GM20000 (cell line): ENCODE results near the gene BPIFA2.
"Not testable (repeated sequence)": the region's sequence is repeated elsewhere in the genome, so short reads cannot be mapped to it uniquely, and the experiment has no call there.

Source experiments
- DNase-seq: peaks from one replicate; pipeline ENCODE4 v3.0.0; 2012; ENCODE audit warnings: low spot score
- TF ChIP-seq, protein P1 (sequence below): IDR thresholded peaks from 2 replicates; pipeline ENCODE4 v1.5.1; 2012; ENCODE audit warnings: mild to moderate bottlenecking, control low read depth; ENCODE audit errors: extremely low read depth, missing control alignments

BPIFA2 gene

DNA sequence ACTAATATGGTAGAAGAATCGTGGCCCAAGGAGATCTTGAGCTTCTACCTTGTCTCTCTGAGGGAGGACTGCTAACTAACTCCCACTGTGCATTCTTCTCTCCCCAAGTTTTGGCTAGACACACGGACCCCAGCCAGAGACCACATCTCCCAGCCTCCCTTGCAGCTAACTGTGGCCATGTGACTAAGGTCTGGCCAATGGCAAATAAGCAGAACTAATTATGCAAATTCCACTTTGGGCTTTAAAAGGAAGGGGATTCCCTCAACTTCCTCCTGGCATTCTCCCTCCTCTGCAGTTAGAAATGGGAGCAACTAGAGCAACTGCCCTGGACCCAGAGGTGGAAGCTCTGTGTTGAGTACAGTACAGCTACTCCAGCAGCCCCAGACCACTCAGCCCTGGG, 15.4 kb downstream of the BPIFA2 start:
- TF ChIP-seq, protein P1, sequence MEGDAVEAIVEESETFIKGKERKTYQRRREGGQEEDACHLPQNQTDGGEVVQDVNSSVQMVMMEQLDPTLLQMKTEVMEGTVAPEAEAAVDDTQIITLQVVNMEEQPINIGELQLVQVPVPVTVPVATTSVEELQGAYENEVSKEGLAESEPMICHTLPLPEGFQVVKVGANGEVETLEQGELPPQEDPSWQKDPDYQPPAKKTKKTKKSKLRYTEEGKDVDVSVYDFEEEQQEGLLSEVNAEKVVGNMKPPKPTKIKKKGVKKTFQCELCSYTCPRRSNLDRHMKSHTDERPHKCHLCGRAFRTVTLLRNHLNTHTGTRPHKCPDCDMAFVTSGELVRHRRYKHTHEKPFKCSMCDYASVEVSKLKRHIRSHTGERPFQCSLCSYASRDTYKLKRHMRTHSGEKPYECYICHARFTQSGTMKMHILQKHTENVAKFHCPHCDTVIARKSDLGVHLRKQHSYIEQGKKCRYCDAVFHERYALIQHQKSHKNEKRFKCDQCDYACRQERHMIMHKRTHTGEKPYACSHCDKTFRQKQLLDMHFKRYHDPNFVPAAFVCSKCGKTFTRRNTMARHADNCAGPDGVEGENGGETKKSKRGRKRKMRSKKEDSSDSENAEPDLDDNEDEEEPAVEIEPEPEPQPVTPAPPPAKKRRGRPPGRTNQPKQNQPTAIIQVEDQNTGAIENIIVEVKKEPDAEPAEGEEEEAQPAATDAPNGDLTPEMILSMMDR: no peak
- no peak for DNase-seq

DNA sequence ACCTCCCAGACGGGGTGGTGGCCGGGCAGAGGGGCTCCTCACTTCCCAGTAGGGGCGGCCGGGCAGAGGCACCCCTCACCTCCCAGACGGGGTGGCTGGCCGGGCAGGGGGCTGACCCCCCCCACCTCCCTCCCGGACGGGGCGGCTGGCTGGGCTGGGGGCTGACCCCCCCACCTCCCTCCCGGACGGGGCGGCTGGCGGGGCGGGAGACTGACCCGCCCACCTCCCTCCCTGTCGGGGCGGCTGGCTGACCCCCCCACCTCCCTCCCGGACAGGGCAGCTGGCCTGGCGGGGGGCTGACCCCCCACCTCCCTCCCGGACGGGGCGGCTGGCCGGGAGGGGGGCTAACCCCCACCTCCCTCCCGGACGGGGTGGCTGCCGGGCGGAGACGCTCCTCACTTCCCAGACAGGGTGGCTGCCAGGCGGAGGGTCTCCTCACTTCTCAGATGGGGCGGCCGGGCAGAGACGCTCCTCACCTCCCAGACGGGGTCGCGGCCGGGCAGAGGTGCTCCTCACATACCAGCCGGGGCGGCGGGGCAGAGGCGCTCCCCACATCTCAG, 17.2 kb downstream of the BPIFA2 start:
- DNase-seq: not testable (repeated sequence)

GRCh38 chr20:33187491-33187890, 19.5 kb downstream of the BPIFA2 start:
- no peak for DNase-seq
- TF ChIP-seq, protein P1: no peak

GRCh38 chr20:33188421-33188820, 20.5 kb downstream of the BPIFA2 start:
- no peak for DNase-seq
- TF ChIP-seq, protein P1: no peak

GRCh38 chr20:33191484-33191883, 23.5 kb downstream of the BPIFA2 start:
- no peak for DNase-seq
- TF ChIP-seq, protein P1: no peak

DNA sequence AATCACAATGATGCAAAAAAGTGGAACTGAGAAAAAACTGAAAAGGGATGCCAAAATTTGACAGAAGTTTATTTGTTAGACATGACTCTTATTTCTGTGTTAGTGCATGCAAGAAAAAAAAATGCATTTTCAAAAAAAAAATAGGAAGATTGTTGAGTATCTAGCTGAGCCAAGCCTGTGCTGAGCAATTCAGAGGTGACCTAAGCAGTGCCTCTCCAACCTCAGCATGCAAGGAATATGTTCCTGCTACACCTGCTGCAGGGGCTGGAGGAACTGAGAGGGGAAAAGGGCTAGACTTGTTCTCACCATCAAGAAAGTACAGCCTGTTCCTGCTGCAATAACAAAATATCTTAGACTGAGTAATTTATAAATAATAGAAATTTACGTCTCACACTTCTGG, 24.0 kb downstream of the BPIFA2 start:
- no peak for DNase-seq
- TF ChIP-seq, protein P1: no peak

GRCh38 chr20:33192912-33193501, 25.0 kb downstream of the BPIFA2 start:
- TF ChIP-seq, protein P1: no peak
- DNase-seq: no peak

DNA sequence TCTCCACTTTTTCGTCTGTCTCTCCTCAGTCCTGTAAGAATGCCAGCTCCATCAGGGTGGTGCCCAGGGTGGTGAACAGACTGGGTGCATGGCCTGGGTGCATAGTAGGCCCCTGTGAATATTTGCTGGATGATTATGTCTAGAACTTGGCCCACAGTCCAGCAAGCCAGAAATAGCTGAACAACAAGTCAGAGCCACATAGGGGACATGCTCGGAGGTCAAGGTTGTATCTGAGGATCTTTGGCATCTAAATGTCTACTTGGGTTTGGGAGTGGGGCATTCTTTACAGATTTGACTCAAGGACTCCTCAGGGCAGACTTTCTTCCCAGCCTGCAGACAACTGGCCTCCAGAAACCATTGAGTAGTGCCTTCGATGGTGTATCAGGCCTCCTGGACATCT, 31.1 kb downstream of the BPIFA2 start:
- DNase-seq: no peak
- TF ChIP-seq, protein P1: no peak
